Rectal smooth muscle tissue (tissue), 1 donor: Measurements from ENCODE around the gene SLC35E3.

Source experiments
- H3K27ac ChIP-seq: one replicate; pipeline ENCODE4 v1.7.0; 2013; ENCODE audit warnings: low read depth, low read length, inconsistent platforms
- H3K27me3 ChIP-seq: one replicate; pipeline ENCODE4 v1.7.0; 2013; ENCODE audit warnings: low read length; ENCODE audit not compliant: control insufficient read depth, insufficient read depth
- H3K36me3 ChIP-seq: one replicate; pipeline ENCODE4 v1.7.0; 2013; ENCODE audit warnings: low read length; ENCODE audit not compliant: control insufficient read depth, insufficient read depth
- H3K4me1 ChIP-seq: one replicate; pipeline ENCODE4 v1.7.0; 2013; ENCODE audit warnings: low read length; ENCODE audit not compliant: control insufficient read depth, insufficient read depth
- H3K4me3 ChIP-seq: one replicate; pipeline ENCODE4 v1.7.0; 2013; ENCODE audit warnings: low read length
- H3K9ac ChIP-seq: one replicate; pipeline ENCODE4 v1.7.0; 2013; ENCODE audit warnings: low read length

The SLC35E3 gene

GRCh38 chr12:68773582-68773981, 27.6 kb downstream of the SLC35E3 start:
- H3K4me3 ChIP-seq: no peak overlapping the region
- no peaks in the 10 kb centered on the region for H3K4me1 ChIP-seq
- no peak overlapping the region for H3K9ac ChIP-seq
- H3K36me3 ChIP-seq: no peaks in the 10 kb centered on the region
- no peaks in the 10 kb centered on the region for H3K27me3 ChIP-seq
- H3K27ac ChIP-seq: no peak overlapping the region

- Histone ChIP-seq H3K36me3 (no peaks in the 10 kb centered on the region), H3K9ac (no peak overlapping the region), H3K4me1 (no peaks in the 10 kb centered on the region), H3K27me3 (no peaks in the 10 kb centered on the region), H3K4me3 (no peak overlapping the region), H3K27ac (no peak overlapping the region)
Measured at GRCh38 chr12:68775121-68775630, 29.2 kb downstream of the SLC35E3 start.

- Histone ChIP-seq H3K4me3 (no peak overlapping the region), H3K36me3 (no peaks in the 10 kb centered on the region), H3K27ac (no peak overlapping the region), H3K27me3 (no peaks in the 10 kb centered on the region), H3K9ac (no peak overlapping the region), H3K4me1 (no peaks in the 10 kb centered on the region)
Measured at GRCh38 chr12:68776976-68777610, 31.1 kb downstream of the SLC35E3 start.

GRCh38 chr12:68779280-68779679, 33.3 kb downstream of the SLC35E3 start:
- Histone ChIP-seq H3K36me3 (no peaks in the 10 kb centered on the region), H3K27me3 (no peaks in the 10 kb centered on the region), H3K9ac (no peak overlapping the region), H3K27ac (no peak overlapping the region), H3K4me3 (no peak overlapping the region), H3K4me1 (no peaks in the 10 kb centered on the region)

- Histone ChIP-seq H3K27me3 (no peaks in the 10 kb centered on the region), H3K4me1 (no peaks in the 10 kb centered on the region), H3K9ac (no peak overlapping the region), H3K27ac (no peak overlapping the region), H3K4me3 (no peak overlapping the region), H3K36me3 (no peaks in the 10 kb centered on the region)
Measured at GRCh38 chr12:68780731-68781130, 34.8 kb downstream of the SLC35E3 start.

DNA sequence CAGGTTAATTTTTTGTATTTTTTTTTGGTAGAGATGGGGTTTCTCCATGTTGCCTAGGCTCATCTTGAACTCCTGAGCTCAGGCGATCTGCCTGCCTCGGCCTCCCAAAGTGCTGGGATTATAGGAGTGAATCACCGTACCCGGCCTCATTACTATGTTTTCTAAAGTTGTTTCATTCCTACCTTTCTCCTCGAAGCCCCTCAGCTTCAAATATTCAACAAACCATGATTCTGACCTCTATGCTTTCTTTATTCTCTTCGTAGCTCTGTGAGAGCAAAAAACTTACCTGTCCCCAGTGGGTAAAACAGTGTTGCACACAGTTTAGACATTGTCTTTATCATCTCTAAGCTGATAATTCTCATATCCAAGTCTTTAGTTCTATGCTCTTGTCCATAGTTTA, 35.8 kb downstream of the SLC35E3 start:
- Histone ChIP-seq H3K27ac (no peak overlapping the region), H3K9ac (no peak overlapping the region), H3K27me3 (no peaks in the 10 kb centered on the region), H3K36me3 (no peaks in the 10 kb centered on the region), H3K4me3 (no peak overlapping the region), H3K4me1 (no peaks in the 10 kb centered on the region)

DNA sequence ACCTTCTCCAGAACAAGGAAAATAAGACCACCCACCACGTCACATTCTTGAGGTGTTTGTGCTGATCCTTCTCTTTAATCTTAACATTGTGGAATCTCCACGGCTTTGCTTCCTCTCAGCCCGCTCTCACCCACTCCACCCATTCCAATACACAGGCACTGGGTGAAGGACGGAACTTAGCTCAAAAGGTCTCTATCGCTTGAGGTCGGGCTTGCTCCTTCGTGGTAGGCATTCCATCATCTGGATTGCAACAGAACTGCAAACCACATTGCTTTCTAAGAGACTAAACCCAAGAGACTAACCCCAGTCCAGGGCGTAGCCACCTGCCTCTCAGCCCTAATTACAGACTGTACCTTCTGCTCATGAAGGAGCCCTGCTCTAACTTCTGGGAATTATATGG, 38.0 kb downstream of the SLC35E3 start:
- H3K36me3 ChIP-seq: no peaks in the 10 kb centered on the region
- H3K4me3 ChIP-seq: no peak overlapping the region

DNA sequence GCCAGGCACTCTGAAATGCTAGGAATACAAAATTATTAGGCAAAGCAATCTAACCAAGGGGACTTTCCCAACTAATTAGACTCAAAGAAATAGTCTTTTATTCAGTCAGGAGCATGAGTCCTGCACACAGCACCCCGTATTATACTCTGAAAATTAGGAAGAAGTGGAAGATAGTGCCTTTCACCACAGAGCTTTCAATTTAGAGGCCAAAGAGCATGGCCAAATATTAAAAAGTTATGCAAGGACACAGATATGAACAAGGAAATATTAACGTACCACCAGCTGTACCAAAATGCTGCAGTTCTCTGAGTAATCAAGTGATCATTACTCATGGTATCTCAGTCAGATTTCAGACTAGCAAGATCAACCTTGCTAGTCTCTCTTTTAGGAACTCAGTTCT, 39.4 kb downstream of the SLC35E3 start:
- Histone ChIP-seq H3K27me3 (no peaks in the 10 kb centered on the region), H3K9ac (no peak overlapping the region), H3K4me3 (no peak overlapping the region), H3K36me3 (no peaks in the 10 kb centered on the region), H3K4me1 (no peaks in the 10 kb centered on the region), H3K27ac (no peak overlapping the region)

More for the DNA sequence above, 38.0 kb downstream of the SLC35E3 start:
- Histone ChIP-seq H3K9ac (no peak overlapping the region), H3K27me3 (no peaks in the 10 kb centered on the region), H3K4me1 (no peaks in the 10 kb centered on the region), H3K27ac (no peak overlapping the region)

DNA sequence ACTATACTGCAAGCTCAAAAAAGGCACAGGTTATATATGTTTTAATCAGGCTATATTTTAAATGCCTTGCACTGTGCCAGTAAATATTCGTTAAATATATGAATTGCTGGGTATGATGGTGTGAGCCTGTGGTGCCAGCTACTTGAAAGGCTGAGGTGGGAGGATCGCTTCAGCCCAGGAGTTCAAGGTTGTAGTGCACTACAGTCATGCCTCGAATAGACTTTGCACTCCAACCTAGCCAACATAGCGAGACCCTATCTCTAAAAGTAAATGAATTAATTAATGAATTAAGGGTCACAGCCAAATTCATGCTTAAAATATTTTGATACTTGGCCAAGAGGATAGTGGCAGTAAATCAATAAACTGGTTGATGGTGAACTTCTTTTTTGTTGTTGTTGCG, 39.8 kb downstream of the SLC35E3 start:
- Histone ChIP-seq H3K27ac (no peak overlapping the region), H3K9ac (no peak overlapping the region), H3K4me1 (no peaks in the 10 kb centered on the region)

DNA sequence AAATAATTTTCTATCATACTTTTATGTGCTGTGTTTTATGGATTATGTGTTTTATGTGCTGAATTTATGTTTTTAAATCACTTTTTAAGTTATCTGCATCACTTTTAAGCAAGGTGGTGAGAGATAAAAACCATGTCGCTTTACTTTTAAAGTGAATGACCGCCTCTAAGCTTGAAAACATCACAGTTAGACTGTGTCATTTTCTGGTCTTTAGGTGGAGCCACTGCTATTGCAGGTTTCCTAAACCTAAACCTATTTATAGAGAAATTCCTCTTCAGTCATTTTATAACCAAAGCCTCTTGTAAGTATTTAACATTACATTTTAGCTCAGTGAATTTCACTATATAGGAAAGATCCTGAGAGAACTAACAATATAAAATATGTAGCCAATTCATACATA, 41.0 kb downstream of the SLC35E3 start:
- H3K9ac ChIP-seq: no peak overlapping the region
- H3K36me3 ChIP-seq: no peaks in the 10 kb centered on the region
- no peaks in the 10 kb centered on the region for H3K27me3 ChIP-seq
- no peak overlapping the region for H3K4me3 ChIP-seq
- H3K4me1 ChIP-seq: no peaks in the 10 kb centered on the region
- no peak overlapping the region for H3K27ac ChIP-seq

More for the DNA sequence above, 39.8 kb downstream of the SLC35E3 start:
- H3K4me3 ChIP-seq: no peak overlapping the region
- no peaks in the 10 kb centered on the region for H3K36me3 ChIP-seq
- H3K27me3 ChIP-seq: no peaks in the 10 kb centered on the region

GRCh38 chr12:68788554-68789143, 42.7 kb downstream of the SLC35E3 start:
- Histone ChIP-seq H3K4me3 (no peak overlapping the region), H3K9ac (no peak overlapping the region), H3K4me1 (no peaks in the 10 kb centered on the region), H3K27ac (no peak overlapping the region), H3K27me3 (no peaks in the 10 kb centered on the region), H3K36me3 (no peaks in the 10 kb centered on the region)

DNA sequence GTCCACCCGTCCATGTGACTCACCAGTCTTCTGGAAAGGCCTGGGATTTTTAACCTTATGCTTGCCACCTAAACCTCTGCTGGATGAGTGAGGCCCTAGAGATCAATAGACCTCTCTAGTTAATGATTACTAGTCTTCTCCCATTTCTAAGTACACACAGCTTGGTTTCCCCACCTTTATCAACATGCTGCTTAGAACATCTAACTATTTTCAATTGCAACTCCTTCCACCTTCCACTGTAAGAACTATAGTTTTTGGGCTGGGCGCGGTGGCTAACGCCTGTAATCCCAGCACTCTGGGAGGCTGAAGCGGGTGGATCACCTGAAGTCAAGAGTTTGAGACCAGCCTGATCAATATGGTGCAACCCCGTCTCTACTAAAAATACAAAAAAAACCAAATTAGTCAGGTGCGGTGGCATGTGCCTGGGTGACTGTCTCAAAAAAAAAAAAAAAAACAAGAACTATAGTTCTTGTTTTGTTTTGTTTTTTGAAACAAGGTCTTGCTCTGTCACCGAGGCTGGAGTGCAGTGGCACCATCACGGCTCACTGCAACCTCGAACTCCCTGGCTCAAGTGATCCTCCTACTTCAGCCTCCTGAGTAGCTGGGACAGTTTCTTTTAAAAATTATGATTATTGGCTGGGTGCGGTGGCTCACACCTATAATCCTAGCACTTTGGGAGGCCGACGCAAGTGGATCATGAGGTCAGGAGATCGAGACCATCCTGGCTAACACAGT, 43.3 kb downstream of the SLC35E3 start:
- H3K9ac ChIP-seq: no peak overlapping the region
- H3K36me3 ChIP-seq: no peaks in the 10 kb centered on the region
- H3K27ac ChIP-seq: no peak overlapping the region
- H3K4me3 ChIP-seq: no peak overlapping the region
- H3K4me1 ChIP-seq: no peaks in the 10 kb centered on the region
- no peaks in the 10 kb centered on the region for H3K27me3 ChIP-seq
